Measurements from ENCODE around the gene ABI2.

The ABI2 gene

DNA sequence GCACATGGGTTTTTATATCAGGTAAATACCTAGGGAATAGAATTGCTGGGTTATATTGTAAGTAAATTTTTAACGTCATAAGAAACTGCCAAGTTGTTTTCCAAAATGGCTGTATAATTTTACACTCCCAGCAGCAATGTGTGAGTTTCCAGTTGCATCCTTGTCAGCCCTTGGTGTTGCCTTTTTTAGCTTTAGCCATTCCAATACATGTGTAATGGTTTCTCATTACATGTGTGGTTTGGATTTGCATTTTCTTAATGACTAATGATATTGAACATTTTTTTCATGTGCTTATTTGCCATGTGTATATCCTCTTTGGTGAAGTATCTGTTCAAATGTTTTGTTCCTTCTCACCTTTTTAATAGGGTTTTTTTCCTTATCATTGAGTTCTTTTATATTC lies 70.8 kb downstream of the ABI2 start:
- TF ChIP-seq, protein P1, sequence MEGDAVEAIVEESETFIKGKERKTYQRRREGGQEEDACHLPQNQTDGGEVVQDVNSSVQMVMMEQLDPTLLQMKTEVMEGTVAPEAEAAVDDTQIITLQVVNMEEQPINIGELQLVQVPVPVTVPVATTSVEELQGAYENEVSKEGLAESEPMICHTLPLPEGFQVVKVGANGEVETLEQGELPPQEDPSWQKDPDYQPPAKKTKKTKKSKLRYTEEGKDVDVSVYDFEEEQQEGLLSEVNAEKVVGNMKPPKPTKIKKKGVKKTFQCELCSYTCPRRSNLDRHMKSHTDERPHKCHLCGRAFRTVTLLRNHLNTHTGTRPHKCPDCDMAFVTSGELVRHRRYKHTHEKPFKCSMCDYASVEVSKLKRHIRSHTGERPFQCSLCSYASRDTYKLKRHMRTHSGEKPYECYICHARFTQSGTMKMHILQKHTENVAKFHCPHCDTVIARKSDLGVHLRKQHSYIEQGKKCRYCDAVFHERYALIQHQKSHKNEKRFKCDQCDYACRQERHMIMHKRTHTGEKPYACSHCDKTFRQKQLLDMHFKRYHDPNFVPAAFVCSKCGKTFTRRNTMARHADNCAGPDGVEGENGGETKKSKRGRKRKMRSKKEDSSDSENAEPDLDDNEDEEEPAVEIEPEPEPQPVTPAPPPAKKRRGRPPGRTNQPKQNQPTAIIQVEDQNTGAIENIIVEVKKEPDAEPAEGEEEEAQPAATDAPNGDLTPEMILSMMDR (IDR thresholded peaks at IDR 0.05; ENCODE audit: insufficient read depth, low read depth, low read length, missing control alignments) = no peak
- DNase-seq (ENCODE audit: low read depth) = no peak
- H3K4me3 ChIP-seq (ENCODE audit: low read depth, low read length) = no peak overlapping the region

DNA sequence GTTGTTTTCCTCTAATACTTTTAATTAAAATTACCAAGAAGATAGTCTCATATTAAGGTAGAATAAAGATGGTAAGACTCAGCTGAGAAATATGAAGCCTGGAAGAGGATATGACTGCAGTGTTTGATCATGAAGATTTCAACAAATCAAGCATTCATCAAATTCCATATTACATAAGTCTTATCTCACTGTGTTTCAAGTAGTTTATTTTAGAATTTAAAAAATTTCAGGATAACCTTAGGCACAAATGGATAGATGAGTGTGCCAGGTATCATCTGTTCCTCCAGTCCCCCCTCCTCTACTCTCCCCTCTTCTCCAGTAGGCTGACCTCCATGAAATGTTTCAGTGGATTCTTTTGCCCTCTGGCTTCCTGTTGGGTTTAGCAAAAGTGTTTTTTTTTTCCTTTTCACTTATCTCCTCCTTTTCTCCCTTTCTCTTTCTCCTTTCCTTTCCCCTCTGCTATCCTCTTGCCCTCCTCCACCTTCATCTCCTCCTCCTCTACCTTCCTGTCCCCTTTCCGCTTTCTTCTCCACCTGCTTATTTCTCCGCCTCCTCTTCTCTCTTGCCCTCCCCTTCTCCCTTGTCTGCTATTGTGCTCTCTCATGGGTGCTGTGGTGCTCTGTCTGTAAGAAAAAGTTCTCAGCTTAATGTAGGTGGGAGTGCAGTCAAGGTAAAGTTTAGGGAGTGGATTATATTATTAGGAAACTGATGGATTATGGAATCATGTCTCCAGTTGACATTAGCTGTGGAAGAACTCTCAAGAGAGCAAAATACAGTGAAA lies 72.8 kb downstream of the ABI2 start:
- TF ChIP-seq, protein P1 (IDR thresholded peaks at IDR 0.05; ENCODE audit: insufficient read depth, low read depth, low read length, missing control alignments) = no peak
- DNase-seq (ENCODE audit: low read depth) = no peak
- no peak overlapping the region for H3K4me3 ChIP-seq (ENCODE audit: low read depth, low read length)

DNA sequence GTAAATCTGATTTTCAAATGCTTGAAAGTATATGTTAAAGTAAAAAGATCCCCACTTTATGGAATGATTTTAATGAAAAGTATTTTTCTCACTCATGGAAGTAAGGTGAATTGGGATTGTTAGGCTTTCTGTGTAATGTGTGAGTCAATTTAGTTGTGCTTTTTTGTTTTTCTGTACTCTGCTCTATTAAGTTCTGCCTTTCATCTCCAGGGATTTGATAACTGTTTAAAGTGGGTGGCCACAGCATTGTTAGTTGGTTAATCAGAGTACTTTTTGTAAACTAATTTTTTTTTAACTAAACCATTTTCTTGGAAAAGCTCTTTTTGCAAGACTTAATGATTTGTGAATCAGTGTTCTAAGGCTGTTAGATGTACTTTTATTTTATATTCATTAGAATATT lies 76.8 kb downstream of the ABI2 start:
- no peak overlapping the region for H3K4me3 ChIP-seq (ENCODE audit: low read depth, low read length)
- TF ChIP-seq, protein P1 (IDR thresholded peaks at IDR 0.05; ENCODE audit: insufficient read depth, low read depth, low read length, missing control alignments) = no peak
- no peak for DNase-seq (ENCODE audit: low read depth)

DNA sequence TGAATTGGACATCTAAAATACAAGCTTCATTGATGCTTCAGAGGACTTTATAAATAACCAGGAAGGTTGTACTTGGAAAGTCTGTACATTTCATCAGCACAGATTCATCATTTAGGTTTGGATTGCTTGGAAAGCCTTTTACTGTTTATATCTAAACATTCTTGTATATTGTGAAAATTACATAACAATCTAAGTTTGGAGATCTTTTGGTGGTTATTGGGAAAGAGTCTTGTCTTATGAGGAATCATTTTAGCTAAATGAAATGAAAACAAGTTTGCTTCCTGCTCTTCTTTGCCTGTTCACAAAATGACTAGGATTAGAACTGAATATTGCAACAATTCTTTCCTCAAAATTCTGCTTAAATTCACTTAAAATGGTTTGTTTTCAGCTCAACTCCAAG lies 79.3 kb downstream of the ABI2 start:
- TF ChIP-seq, protein P1 (IDR thresholded peaks at IDR 0.05; ENCODE audit: insufficient read depth, low read depth, low read length, missing control alignments) = no peak
- no peak for DNase-seq (ENCODE audit: low read depth)

DNA sequence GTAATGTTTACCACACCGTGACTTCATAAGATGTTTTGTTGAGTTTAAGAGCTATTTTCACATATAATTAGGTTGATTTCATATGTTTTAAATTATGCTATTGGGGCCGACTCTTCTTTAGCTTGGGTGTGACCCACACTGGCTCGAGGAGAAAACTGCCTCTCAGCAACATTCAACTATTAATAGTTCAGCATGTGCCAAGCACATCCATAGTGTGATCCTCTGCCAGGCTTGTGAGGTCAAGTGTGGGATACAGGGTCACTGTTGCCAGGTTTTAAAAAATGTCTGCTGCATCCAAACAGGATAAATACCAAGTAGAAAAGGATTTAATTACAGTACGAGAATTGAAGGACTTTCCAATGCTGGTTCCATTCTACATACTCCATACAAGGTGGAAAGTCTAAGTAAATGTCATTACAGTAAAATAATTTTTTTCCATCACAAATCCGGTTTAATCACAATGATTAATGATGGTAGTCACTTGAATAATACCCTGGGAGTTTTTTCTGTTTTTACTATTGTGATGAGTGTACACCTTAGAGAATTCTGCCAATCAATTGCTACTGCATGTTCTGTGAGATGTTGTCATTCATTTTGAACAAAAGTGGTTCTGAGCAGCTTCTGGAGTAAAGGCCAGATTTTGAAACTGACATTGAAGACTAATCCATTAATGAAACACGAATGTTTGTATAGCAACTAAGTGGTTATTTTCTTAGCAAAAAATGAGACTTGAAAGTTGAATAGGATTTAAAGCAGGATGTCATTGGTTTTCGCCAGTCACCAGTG lies 84.5 kb downstream of the ABI2 start:
- no peak for DNase-seq (ENCODE audit: low read depth)
- TF ChIP-seq, protein P1 (IDR thresholded peaks at IDR 0.05; ENCODE audit: insufficient read depth, low read depth, low read length, missing control alignments) = no peak
- H3K4me3 ChIP-seq (ENCODE audit: low read depth, low read length) = no peak overlapping the region

More for the DNA sequence above, 79.3 kb downstream of the ABI2 start:
- H3K4me3 ChIP-seq (ENCODE audit: low read depth, low read length) = no peak overlapping the region

DNA sequence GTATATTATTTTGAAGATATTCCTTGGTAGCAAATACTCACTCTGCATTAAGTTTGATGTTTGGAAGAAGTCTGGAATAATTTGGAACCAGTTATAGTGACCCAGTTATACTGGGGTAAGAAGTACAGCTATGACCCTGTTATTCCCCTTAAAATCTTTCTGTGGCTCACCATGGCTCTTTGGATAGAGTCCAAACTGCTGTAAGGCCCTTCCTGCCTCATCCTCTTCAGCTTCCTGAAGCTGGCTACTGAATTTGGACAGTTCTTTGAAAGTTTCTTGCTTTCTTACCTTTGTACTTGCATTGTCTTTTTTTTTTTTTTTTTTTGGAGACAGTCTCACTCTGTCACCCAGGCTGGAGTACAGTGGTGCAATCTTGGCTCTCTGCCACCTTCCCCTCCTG lies 85.6 kb downstream of the ABI2 start:
- DNase-seq (ENCODE audit: low read depth) = no peak

More for the DNA sequence above, 85.6 kb downstream of the ABI2 start:
- no peak overlapping the region for H3K4me3 ChIP-seq (ENCODE audit: low read depth, low read length)
- TF ChIP-seq, protein P1 (IDR thresholded peaks at IDR 0.05; ENCODE audit: insufficient read depth, low read depth, low read length, missing control alignments) = no peak
